ENCODE results near the gene CCDC142. TPM values are rescaled to one million over a fixed set of nuclear protein-coding genes. Genes with fewer than 3 reads are reported as not detected.
A peak's percentile ranks its signal among the peaks of the same experiment; 100 is the strongest.

Gene CCDC142
- total and polyA plus RNA-seq, 9 of the 15 experiments (the other 6 are each of a cell fraction or from before 2014, with no cell fraction given) = 0.55 to 11.7 (median 7.2) TPM

DNA sequence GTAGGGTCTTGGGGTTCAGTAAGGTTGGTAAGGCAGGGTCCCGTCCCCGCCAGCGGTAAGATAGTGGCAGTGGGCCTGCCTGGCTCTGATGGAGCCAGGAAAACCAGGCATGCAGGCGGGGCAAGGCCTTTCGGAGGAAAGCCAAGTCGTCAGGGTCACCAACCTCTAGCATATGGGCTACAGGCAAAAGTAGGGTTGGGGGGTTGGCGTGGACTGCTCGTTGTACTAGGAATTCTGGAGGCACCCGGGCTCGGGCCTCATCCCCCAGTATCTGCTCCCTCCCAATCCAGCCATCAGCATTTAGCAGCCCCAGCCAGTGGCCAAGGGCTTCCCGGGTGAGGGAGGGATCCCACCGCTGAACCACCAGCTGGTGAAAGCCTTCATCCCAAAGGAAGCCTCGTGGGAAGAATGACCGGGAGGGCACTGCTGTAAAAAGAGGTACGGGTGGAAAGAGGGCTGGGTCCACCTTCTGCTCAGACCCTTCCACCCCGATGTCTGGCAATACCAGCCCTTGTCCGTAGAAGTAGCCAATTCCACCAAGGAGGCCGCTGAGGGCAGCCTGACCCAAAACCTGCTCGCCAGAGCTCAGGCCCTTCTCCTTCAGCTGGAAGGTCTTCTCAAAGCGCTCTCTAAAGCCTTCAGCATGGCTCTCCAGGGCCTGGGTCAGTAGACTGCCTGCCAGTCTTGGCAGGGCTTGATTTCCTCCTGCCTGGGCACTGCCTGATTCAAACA is 20.6 kb downstream of the CCDC142 start:
- 96% methylated on average over 18 of the region's 20 CpGs for WGBS (ENCODE audit: insufficient coverage, low coverage, missing lambda C conversion rate)
- no peaks in the 10 kb centered on the region for H3K27me3 ChIP-seq (ENCODE audit: control insufficient read depth in 2 of 2, insufficient read depth in 2 of 2, low read length in 2 of 2)
- no peaks in the 10 kb centered on the region for H3K9me1 ChIP-seq (ENCODE audit: control insufficient read depth, insufficient read depth, low read length)
- H2AFZ ChIP-seq (ENCODE audit: low read depth, low read length) = no peak overlapping the region
- FAIRE-seq (no peak), ATAC-seq (no peak), DNase-seq (ENCODE audit: extremely low read depth in 1 of 4, low spot score in 3 of 4) (no peak)
- H3K79me2 ChIP-seq (ENCODE audit: control insufficient read depth, insufficient read depth, low read length) = peaks cover 21% of the 10 kb centered on the region
- H3K9ac ChIP-seq (ENCODE audit: insufficient read depth in 1 of 2, low read depth in 2 of 2, low read length in 2 of 2) = no peak overlapping the region
- H3K9me3 ChIP-seq (replicated peaks; ENCODE audit: control insufficient read depth, insufficient read depth, low read depth, low read length) = no peaks in the 10 kb centered on the region
- intact Hi-C loops (cut with micrococcal nuclease) = no loop called here
- H3K4me1 ChIP-seq (replicated peaks in 1 of 2; ENCODE audit: control insufficient read depth in 2 of 2, insufficient read depth in 2 of 2, low read length in 2 of 2) = peaks cover 5 to 49% of the 10 kb centered on the region in 2 experiments; a peak in 4 of 5 replicates
- H3K4me3 ChIP-seq = no peak overlapping the region
- in situ Hi-C loops (cut with MboI) = no loop called here
- TF ChIP-seq CBFA2T2 (conservative IDR thresholded peaks at IDR 0.05) (no peak), RBFOX2 (IDR thresholded peaks at IDR 0.05; ENCODE audit: low read depth, low read length) (peak; percentile 17), POLR2G (IDR thresholded peaks at IDR 0.05; ENCODE audit: low read depth, low read length) (peak; percentile 3; the same call in 1 of the 2 replicates), CXXC5 (CRISPR knock-in tag; IDR thresholded peaks at IDR 0.05) (no peak)
- TF ChIP-seq, protein P1, sequence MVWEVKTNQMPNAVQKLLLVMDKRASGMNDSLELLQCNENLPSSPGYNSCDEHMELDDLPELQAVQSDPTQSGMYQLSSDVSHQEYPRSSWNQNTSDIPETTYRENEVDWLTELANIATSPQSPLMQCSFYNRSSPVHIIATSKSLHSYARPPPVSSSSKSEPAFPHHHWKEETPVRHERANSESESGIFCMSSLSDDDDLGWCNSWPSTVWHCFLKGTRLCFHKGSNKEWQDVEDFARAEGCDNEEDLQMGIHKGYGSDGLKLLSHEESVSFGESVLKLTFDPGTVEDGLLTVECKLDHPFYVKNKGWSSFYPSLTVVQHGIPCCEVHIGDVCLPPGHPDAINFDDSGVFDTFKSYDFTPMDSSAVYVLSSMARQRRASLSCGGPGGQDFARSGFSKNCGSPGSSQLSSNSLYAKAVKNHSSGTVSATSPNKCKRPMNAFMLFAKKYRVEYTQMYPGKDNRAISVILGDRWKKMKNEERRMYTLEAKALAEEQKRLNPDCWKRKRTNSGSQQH (CRISPR knock-in tag; IDR thresholded peaks at IDR 0.05) = no peak
- no peak overlapping the region for H3K27ac ChIP-seq (ENCODE audit: extremely low read depth, low read depth, low read length)
- no peak overlapping the region for H3K4me2 ChIP-seq (ENCODE audit: insufficient read depth, low read length)
- BruUV-seq (replicated peaks) = no TSS peak
- CTCF ChIA-PET (ENCODE audit: low intra/inter-chr PET ratio) = no interaction called here
- peaks cover 25% of the 10 kb centered on the region for H3K36me3 ChIP-seq (ENCODE audit: control insufficient read depth, insufficient read depth, low read length)
- no peaks in the 10 kb centered on the region; the same call in 1 of the 2 replicates for H4K20me1 ChIP-seq (replicated peaks; ENCODE audit: control insufficient read depth, insufficient read depth, low read length)
- POLR2A ChIA-PET = interaction anchor here (0.6 to 1.0 kb wide), 5 partner anchors 9 to 342 kb away, joined by 3 to 6 read pairs (median 3); no protein-coding TSS in a partner anchor

Data from K562 (cell line).